KOPT-K1 (cell line): ENCODE measurements around the gene NOSIP.

Experiments
- H3K27ac ChIP-seq: fragments of 200-600 bp; sonication (generic); 2 replicates; pipeline ENCODE4 v1.5.1; 2016; ENCODE audit warnings: antibody characterized with exemption, mild to moderate bottlenecking, low read depth, low read length; ENCODE audit not compliant: poor library complexity, severe bottlenecking
- H3K36me3 ChIP-seq: fragments of 200-600 bp; sonication (generic); 2 replicates; pipeline ENCODE4 v1.5.1; 2017; ENCODE audit warnings: antibody characterized with exemption, mild to moderate bottlenecking, low read length, moderate library complexity; ENCODE audit not compliant: insufficient read depth
- H3K9me3 ChIP-seq: fragments of 200-600 bp; sonication (generic); 2 replicates; pipeline ENCODE4 v1.5.1; 2017; ENCODE audit warnings: antibody characterized with exemption, low read length, mild to moderate bottlenecking; ENCODE audit not compliant: insufficient read depth, poor library complexity, severe bottlenecking

Gene NOSIP

GRCh38 chr19:49567861-49568441 lies 12.4 kb downstream of the NOSIP start:
- Histone ChIP-seq H3K9me3 (no peaks in the 10 kb centered on the region), H3K27ac (peak overlapping the region; percentile 13), H3K36me3 (peaks cover 11% of the 10 kb centered on the region; the same call in 1 of the 2 replicates)

- H3K36me3 ChIP-seq: peaks cover 10% of the 10 kb centered on the region; the same call in 1 of the 2 replicates
- H3K27ac ChIP-seq: no peak overlapping the region
- H3K9me3 ChIP-seq: no peaks in the 10 kb centered on the region
These were observed 14.1 kb downstream of the NOSIP start for GRCh38 chr19:49566302-49566701.

- H3K36me3 ChIP-seq: peaks cover 15% of the 10 kb centered on the region
- no peaks in the 10 kb centered on the region for H3K9me3 ChIP-seq
- H3K27ac ChIP-seq: no peak overlapping the region
These were observed 15.1 kb downstream of the NOSIP start for GRCh38 chr19:49565261-49565660.

- Histone ChIP-seq H3K27ac (no peak overlapping the region), H3K36me3 (peaks cover 21% of the 10 kb centered on the region), H3K9me3 (no peaks in the 10 kb centered on the region)
These were observed 15.7 kb downstream of the NOSIP start for GRCh38 chr19:49564616-49565045.

GRCh38 chr19:49560358-49560900 lies 19.9 kb downstream of the NOSIP start:
- H3K27ac ChIP-seq: no peak overlapping the region
- H3K9me3 ChIP-seq: no peaks in the 10 kb centered on the region
- peaks cover 58% of the 10 kb centered on the region for H3K36me3 ChIP-seq

DNA sequence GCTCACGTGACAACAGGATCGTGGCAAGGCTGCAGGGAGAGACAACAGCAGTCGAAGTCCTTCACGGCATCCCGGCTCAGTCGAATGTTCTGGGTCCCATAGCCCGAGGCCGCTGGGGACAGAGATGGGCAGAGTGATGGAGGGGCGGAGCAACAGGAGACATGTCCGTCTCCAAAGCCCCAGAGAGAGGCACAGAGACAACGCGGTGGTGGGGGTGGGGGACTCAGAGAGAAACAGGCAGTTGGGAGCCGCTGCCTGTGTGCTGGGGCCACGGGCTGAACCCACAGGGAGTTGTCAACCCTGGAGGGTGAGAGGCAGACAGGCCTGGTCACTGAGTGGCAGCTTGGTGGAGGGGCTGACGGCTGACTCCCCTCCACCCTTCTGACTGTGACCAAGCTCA lies 20.4 kb downstream of the NOSIP start:
- H3K9me3 ChIP-seq: no peaks in the 10 kb centered on the region
- no peak overlapping the region for H3K27ac ChIP-seq
- H3K36me3 ChIP-seq: peaks cover 56% of the 10 kb centered on the region

DNA sequence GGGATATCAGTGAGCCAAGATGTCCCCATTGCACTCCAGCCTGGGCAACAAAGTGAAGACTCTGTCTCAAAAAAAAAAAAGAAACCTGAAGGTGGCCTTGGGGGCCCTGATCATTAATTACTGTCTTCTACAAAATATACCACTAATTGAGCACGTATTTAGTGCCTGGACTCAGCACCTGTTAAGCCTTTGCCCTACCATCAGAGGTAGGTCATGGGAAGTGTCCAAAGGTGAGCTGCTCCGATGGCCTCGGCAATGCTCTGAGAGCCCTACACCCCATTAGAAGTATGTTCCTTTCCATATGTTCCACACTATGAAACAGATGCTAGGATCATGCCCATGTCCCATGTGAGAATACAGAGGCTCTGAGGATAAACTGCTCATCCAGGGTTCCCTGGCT lies 20.9 kb downstream of the NOSIP start:
- H3K9me3 ChIP-seq: no peaks in the 10 kb centered on the region
- H3K36me3 ChIP-seq: peaks cover 51% of the 10 kb centered on the region
- H3K27ac ChIP-seq: no peak overlapping the region

DNA sequence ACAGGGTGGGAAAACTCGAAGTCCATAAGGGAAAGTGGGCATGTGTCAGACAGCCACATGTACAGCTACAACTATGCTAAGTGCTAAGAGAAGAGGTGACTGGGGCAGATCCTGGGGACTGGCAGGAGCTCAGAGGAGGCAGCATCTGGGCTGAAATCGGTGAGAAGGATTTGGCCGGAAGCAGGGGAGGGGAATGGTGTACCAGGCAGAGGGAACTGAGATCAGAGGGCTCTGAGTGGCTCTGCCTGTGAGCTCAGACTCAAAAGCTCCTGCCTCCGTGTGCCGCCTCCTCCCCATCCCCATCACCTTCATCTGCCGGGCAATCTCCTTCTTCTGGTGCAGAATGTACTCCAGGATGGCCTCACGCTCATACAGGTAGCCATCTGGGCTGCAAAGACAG lies 21.8 kb downstream of the NOSIP start:
- H3K36me3 ChIP-seq: peaks cover 49% of the 10 kb centered on the region
- H3K9me3 ChIP-seq: no peaks in the 10 kb centered on the region
- no peak overlapping the region for H3K27ac ChIP-seq

DNA sequence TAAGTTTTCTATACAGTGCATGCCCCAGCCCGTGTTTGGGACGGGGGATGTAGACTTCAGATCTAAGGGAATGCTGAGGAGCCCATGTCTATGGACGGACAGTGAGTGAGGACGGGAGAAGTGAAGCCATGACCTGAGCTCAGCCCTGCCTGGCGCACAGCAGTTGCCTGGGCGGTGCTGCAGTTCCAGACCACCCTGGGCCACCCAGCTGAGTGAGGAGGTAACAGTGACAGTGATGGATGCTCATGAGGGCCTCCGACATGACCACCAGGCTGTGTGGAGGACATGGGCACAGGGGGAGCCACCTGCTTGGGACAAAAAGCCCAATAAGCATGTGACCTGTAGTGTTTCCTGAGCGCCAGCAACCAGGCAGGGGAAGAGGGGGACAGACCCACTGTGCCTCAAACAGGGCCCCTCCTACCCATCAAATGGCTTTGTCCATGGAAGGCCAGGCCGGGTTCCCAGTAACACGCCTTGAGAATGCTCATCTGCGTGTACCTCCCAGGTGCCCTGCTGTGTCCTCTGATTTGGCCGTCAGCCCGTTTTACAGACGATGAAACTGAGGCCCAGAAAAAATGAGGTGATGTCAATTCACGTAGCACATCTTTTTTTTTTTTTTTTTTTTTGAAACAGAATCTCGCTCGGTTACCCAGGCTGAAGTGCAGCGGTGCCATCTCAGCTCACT lies 22.6 kb downstream of the NOSIP start:
- no peak overlapping the region for H3K27ac ChIP-seq
- H3K36me3 ChIP-seq: peaks cover 49% of the 10 kb centered on the region
- no peaks in the 10 kb centered on the region for H3K9me3 ChIP-seq

- no peak overlapping the region for H3K27ac ChIP-seq
- no peaks in the 10 kb centered on the region for H3K9me3 ChIP-seq
- peaks cover 49% of the 10 kb centered on the region for H3K36me3 ChIP-seq
These were observed 23.7 kb downstream of the NOSIP start for GRCh38 chr19:49556412-49557398.

GRCh38 chr19:49555600-49556411 lies 24.6 kb downstream of the NOSIP start:
- H3K27ac ChIP-seq: no peak overlapping the region
- no peaks in the 10 kb centered on the region for H3K9me3 ChIP-seq
- peaks cover 49% of the 10 kb centered on the region for H3K36me3 ChIP-seq

DNA sequence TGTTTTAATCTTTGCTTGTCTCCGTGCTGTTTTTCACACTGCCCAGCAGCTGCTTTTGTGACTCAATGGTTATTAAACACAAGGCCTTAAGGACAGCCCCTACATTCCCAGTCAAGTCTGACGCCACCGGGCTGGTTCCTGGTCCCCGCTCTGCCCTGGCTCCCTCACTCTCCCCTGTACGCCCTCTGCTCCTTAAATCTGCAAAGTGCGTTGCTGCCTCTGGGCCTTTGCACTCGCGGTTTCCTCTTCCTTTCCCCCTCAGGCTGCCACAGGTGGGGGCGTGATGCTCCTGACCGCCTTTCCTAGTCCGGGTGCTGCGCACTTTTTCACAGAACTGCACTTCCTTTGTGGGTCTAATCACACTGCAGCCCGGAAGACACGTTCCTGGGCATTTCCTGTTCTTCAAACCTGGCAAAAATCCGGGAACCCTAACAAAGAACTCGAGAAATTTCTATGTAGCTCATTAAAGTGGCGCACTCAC lies 25.6 kb downstream of the NOSIP start:
- H3K36me3 ChIP-seq: peaks cover 39% of the 10 kb centered on the region

DNA sequence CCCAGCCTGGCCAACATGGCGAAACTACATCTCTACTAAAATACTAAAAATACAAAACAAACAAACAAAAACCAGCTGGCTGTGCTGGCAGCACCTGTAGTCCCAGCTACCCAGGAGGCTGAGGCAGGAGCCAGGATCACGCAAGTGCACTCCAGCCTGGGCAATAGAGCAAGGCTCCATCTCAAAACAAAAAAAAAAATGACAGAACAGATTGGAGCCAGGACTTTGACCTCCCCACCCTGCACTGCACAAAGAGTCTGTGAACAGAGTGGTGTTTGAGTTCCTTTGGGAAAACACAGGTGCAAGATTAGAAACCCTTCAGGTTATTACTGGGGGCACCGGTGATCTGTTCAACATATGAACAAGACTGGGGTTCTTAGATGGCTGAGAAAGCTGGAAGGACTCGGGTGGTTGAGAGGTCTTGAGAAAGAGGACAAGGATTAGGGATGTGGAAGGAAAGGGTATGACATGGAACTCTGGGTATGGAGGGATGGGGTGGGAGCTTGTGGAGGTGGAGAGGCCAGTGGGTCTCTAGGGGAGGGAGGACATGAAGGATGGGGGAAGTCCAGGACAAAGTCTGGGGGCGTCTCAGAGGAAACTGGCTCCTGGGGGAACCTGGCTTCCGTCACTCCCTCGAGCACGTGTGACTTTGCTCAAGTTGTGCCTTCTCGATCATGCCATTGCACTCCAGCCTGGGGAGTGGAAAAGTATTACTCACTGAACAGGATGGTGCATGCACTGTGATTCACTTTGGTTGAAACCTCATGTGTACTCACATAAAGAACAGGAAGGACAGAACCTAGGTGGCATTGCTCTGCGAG lies 26.7 kb downstream of the NOSIP start:
- Histone ChIP-seq H3K9me3 (no peaks in the 10 kb centered on the region), H3K27ac (no peak overlapping the region), H3K36me3 (peaks cover 28% of the 10 kb centered on the region; the same call in 1 of the 2 replicates)

More for the DNA sequence above, 25.6 kb downstream of the NOSIP start:
- H3K9me3 ChIP-seq: no peaks in the 10 kb centered on the region
- peak overlapping the region; percentile 12 for H3K27ac ChIP-seq
